Measurements from ENCODE around the gene AP5S1.

AP5S1 gene

DNA sequence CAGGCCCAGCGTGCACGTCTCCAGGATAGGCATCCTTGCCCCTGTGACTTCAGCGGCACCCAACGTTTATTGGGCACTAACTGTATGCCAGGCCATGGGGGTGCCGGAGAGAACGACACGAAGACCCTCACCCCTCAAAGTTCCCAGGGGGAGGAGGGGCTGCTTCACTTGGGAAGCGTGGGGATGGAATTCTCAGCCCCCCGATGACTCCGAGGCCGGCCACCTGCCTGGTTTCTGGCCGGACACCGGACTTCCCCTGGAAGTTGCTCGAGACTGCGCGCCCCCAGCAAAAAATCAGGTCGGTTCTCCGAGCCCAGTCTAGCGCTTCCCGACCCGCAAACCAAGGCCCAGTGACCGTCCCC lies 26.0 kb downstream of the AP5S1 start:
- no peak for DNase-seq (ENCODE audit: low spot score)

DNA sequence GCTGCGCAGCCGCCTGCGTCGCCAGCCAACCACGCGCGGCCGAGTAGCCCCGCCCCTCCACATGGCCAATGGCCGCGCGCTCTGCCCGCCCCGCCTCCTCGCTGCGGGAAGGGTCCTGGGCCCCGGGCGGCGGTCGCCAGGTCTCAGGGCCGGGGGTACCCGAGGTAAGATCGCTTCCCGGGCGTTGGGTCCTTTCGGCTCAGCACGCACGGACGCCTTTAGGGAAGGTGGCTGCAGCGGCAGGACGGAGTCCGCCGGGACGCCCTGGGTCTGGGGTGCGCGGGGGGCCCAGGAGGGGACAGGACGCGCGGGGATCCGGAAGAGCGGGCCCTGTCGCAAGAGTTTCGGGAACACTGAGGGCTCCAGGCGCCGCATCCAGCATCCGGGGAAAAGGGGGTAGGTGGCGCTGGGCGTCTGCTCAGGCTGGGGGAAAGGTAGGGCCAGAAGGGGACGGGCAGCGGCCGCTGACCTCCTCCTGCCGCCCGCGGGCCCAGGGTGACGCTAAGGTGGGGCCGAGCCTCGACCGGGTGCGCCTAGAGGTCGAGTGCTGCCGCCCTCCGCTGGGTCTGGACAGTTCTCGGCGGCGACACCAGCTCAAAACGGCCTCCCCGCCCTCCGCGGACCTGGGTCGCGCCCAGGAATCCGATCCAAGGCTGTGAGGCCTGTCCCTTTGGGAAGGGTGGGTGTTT lies 26.5 kb downstream of the AP5S1 start, which contains the start of gene MAVS:
Gene MAVS, plus strand, starts transcription at position 95 of the 689 bp plus-strand sequence. CDS start 7,791 bp downstream, outside the sequence.
- DNase-seq (ENCODE audit: low spot score) = peak; percentile 93

DNA sequence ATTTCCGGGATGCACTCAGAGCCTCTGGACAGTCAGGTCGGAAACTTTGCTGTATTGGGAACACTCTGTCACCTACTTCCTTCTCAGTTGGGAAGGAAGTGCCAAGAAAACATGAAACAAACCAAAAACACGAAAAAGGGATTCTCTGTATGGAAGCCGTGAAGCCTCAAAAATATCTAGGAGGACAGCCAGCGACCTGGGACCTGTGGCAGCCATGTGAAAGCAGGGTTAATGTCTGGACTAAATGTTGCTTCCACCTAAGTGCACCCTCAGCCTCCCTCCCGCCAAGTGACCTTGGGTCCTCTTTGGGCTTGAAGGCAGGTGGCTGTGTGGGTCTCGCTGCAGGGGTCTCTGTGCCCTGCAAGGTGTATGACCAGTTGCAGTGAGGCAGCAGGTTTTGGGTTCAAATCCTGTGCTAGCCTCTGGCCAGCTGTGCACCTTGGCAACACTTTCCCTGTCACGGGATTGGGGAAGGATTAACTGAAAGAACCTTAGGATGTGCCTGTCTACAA lies 27.1 kb downstream of the AP5S1 start:
- DNase-seq (ENCODE audit: low spot score) = no peak

DNA sequence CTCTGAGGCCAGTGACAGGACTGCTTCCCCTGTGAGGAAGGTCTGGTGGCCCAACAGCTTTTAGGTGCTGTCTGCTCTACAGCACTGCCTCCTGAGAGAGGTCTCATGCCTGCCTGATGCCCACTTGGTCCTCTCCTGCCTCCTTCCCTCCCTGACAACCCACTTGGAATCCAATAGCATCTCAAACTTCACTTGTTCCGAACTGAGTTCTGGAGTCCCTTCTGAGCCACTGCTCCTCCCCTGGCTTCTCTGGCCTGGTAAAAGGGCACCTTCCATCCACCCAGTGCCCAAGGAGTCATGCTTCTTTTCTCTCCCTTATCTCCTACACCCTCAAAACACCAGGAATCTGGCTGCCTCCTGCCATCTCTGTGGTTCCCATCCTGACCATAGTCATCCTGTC lies 28.2 kb downstream of the AP5S1 start:
- no peak for DNase-seq (ENCODE audit: low spot score)

DNA sequence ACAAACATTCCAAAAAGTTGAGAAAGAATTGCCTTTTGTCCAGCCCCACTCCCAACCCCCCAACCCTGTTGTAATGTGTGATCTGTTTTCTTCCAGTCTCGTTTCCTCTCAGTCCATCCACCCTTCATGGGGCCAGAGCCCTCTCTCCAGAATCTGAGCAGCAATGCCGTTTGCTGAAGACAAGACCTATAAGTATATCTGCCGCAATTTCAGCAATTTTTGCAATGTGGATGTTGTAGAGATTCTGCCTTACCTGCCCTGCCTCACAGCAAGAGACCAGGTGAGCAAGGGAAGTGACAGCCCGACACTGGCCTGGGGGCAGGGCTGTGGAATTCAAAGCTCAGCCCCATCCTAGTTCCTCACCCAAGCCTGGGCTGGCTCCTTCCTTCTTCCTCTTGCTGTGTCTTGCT lies 34.1 kb downstream of the AP5S1 start:
- no peak for DNase-seq (ENCODE audit: low spot score)

DNA sequence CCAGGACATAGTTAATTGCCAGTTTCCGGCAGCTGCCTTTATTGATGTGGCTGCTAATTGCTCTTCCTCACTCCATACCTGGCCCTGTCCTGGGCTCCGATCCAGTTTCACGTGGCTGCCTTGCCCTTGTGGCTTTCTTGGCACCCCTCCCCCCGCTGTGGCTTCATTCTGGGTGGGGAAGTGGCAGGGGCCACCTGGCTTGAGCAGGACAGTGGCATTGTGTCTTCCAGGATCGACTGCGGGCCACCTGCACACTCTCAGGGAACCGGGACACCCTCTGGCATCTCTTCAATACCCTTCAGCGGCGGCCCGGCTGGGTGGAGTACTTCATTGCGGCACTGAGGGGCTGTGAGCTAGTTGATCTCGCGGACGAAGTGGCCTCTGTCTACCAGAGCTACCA lies 37.1 kb downstream of the AP5S1 start:
- DNase-seq (ENCODE audit: low spot score) = no peak

DNA sequence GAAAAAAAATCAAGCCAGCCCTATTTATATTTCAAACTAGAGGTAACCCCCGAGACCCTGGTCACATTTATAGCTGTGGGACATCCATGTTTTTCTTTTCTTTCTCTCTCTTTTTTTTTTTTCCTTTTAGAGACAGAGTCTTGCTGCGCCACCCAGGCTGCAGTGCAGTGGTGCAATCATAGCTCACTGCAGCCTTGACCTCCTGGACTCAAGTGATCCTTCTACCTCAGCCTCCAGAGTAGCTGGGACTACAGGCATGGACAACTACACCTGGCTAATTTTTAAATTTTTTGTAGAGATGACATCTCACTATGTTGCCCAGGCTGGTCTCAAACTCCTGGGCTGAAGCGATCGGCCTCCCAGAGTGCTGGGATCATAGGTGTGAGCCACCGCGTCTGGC lies 38.3 kb downstream of the AP5S1 start:
- DNase-seq (ENCODE audit: low spot score) = no peak

DNA sequence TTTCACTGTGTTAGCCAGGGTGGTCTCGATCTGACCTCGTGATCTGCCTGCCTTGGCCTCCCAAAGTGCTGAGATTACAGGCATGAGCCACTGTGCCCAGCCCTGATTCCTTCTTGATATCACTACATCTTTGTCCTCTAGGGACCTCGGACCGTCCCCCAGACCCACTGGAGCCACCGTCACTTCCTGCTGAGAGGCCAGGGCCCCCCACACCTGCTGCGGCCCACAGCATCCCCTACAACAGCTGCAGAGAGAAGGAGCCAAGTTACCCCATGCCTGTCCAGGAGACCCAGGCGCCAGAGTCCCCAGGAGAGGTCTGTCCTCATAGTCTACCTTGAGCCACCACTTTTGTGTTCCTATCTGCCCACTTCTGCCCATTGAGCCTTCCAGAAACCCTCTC lies 40.8 kb downstream of the AP5S1 start:
- DNase-seq (ENCODE audit: low spot score) = no peak

DNA sequence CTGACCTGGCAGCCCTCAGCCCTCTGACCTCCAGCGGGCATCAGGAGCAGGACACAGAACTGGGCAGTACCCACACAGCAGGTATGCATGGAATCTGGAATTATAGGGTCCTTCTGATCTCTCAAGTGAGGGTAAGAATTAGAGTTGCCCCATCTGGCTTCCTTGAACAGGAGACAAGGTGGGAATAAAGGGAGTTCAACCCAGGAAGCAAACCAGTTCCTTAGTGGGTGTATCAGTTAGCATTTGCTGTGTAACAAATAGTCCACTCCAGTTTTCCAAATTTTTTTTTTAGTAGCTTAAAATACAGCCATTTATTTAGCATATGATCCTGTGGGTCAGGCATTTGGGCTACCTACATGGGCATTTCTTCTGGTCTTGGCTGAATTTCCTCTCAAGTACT lies 42.0 kb downstream of the AP5S1 start:
- no peak for DNase-seq (ENCODE audit: low spot score)

DNA sequence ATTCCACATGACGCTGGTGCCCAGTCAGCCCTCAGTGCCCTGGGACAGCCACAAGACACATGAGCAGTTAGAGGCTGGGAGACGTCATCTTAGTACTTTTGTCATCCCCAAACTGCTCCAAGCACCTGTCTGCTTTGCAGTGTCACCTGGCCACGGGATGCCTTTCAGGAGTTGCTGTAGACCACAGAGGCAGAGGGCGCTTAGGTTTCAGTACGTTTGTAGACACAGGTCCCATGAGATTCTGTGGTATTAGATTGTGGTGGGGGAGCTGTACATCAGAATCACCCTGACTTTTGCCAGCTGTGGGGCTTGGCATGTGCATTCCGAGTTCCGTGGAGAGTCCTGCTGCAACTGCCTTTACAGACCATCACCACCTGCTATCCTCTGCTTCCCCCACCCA lies 43.0 kb downstream of the AP5S1 start:
- no peak for DNase-seq (ENCODE audit: low spot score)

DNA sequence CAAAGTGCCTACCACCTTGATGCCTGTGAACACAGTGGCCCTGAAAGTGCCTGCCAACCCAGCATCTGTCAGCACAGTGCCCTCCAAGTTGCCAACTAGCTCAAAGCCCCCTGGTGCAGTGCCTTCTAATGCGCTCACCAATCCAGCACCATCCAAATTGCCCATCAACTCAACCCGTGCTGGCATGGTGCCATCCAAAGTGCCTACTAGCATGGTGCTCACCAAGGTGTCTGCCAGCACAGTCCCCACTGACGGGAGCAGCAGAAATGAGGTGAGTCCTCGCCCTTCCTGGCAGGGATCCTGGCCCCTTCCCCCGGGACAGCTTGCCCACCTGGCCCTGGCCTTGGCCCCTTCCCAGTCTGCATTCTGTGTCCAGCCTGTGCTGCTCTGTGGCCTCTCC lies 44.2 kb downstream of the AP5S1 start:
- no peak for DNase-seq (ENCODE audit: low spot score)

DNA sequence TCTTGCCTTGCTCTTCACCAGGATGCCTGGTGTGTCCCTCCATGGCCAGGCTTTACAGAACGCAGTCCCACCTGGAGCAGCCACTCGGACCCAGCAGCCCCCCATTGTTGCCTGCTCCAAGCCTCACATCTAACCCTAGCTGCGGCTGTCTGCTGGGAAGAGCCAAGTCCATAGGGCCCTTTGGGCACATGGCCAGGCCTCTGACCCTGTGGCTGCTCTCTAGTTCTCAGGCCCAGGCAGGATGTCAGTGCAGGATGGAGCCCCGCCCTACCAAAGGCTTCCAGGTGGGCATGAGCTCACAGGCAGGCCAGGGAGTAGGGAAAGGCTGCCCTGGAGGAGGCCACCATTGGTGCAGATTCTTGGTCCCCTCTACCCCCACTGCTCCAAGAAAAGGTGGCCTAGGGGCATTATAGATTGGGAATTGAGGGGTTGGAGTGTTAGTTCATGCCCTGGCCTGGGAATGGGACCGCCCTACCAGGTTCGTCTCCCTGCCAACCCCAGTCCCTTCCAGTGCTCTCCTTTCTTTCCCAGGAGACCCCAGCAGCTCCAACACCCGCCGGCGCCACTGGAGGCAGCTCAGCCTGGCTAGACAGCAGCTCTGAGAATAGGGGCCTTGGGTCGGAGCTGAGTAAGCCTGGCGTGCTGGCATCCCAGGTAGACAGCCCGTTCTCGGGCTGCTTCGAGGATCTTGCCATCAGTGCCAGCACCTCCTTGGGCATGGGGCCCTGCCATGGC lies 45.0 kb downstream of the AP5S1 start:
- no peak for DNase-seq (ENCODE audit: low spot score)

DNA sequence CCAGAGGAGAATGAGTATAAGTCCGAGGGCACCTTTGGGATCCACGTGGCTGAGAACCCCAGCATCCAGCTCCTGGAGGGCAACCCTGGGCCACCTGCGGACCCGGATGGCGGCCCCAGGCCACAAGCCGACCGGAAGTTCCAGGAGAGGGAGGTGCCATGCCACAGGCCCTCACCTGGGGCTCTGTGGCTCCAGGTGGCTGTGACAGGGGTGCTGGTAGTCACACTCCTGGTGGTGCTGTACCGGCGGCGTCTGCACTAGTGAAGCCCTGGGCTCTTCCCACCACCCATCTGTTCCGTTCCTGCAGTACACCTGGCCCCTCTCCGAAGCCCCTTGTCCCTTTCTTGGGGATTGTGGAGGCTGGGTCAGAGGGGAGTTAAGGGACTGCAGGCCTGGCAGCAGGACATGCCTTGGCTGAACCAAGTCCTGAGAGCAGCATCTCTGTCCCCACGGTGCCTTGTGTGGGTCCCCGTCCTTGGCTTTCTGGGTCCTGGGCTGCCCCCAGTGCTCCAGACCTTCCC lies 45.6 kb downstream of the AP5S1 start:
- no peak for DNase-seq (ENCODE audit: low spot score)

DNA sequence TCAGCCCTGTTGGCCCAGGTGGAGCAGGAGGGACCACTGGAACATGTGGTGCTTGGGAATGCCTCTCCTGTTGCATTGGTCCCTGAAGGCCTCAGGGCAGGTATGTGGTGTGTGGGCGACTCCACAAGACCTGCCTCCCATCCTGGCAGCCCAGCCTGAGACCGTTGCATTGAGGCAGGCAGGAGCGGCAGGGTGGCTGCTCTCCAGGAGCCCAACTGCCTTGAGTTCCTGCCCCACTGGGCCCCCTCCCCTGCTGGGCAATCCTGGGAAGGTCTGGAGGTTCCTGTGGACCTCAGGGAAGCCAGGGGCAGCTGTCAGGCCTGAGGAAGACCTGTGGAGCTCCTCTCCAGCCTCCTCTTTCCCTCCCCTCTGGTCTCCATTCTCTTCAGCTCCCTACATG lies 46.1 kb downstream of the AP5S1 start:
- DNase-seq (ENCODE audit: low spot score) = no peak

DNA sequence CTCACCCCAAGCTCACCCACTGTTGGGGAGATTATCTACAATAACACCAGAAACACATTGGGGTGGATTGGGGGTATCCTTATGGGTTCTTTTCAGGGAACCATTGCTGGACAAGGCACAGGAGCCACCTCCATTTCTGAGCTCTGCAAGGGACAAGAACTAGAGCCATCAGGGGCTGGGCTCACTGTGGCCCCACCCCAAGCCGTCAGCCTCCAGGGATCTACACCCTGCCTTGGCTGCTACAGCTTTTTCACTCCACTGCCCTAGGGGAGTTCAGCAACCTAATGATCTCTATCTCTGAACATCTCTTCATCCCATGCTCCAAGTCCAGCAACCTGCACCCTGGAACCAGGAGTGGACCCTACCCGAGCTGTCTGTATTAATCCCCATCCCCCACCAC lies 47.5 kb downstream of the AP5S1 start:
- DNase-seq (ENCODE audit: low spot score) = no peak

DNA sequence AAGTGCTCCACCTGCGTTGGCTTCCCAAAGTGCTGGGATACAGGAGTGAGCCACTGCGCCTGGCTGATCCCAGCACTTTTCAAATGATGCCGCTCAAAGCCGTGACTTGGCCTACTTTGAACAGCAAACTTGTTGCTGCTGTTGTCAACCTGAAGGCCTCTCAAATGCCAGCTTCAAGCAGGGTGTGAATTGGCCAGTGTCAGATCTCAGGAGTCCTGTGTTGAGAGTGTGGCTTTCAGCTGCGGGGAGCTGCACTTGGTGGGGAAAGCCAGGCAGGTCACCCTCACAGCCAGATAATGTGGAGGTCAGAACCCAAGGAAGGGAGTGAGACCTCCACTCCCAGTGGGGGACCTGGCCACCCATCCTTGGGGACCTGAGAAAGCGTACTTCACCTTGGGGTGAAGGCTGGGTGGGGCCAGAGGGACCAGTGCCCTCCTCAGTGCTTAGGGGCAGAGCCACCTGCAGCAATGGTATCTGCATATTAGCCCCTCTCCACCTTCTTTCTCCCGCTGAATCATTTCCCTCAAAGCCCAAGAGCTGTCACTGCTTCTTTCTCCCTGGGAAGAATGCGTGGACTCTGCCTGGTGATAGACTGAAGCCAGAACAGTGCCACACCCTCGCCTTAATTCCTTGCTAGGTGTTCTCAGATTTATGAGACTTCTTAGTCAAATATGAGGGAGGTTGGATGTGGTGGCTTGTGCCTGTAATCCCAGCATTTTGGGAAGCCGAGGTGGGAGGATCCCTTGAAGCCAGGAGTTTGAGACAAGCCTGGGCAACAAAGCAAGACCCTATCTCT lies 49.7 kb downstream of the AP5S1 start:
- DNase-seq (ENCODE audit: low spot score) = no peak

DNA sequence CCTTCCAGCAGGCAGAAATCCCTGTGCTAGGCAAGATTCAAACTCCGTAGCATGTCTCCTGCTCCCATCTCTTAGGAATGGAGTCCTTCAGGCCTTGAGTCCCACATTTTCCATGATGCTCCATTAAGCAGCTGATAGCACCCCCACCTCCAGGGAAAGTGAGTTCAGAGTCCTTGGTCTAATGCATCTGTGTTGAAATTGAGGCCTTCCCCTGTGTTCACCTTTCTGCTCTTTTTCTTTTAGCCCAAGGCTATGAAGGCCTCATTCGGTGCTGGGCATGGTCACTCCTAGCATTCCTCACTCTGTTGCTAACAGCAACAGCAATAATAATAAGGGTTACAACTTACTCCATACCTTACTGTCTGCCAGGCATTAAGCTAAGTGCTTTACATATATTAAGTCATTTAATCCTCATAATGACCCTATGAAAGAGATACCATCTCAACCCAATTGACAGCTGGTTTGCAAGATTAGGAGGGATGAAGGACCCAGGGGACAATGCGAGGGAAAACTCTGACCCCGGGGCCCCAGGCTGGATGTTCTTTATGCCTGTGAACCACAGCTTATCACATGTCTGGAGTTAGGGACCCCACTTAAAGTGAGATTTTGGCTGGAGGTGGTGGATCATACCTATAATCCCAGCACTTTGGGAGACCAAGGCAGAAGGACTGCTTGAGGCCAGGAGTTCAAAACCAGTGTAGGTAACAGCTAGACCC lies 51.4 kb downstream of the AP5S1 start:
- no peak for DNase-seq (ENCODE audit: low spot score)

DNA sequence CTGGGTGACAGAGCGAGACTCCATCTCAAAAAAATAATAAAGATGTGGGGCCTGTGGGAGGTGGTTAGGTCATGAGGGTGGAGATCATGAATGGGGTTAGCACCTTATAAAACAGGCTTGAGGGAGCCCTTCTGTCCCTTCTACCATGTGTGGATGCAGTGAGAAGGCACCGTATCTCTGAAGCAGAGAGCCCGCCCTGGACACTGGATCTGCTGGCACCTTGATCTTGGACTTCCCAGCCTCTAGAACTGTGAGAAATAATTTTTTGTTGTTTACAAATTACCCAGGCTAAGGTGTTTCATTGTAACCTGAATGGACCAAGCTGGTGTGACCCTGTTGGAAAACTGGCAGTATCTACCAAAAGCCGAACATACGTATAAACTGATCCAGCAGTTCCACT lies 53.2 kb downstream of the AP5S1 start:
- no peak for DNase-seq (ENCODE audit: low spot score)

DNA sequence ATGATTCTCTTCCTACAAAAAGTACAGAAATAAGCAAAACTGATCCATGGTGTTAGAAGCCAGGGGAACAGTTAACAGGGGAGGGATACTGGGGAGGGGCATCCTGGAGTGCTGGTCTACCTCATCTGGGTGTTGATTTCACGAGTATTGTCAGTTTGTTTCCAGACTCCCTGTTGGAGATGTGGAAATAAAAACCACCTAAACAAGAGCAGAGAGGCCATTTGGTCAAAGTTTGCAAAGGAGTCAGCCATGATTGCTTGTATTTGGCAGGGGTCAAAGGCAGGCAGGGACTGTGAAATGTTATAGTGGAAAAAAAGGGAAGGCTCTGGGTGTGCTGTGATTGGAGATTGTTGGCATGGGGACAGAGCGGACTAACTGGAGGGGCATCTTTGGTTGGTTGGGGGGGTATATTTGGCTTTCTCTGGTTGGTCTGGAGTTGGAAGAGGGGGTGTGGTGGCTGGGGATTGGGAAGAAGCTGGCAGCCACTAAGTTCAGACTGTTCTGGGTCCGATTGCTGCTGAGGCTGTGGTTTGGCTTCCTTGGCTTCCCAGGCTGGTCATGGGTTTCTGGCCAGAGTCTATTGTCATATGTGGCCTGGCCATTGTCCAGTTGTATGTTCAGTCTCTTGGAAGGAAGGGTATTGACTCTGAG lies 54.0 kb downstream of the AP5S1 start:
- DNase-seq (ENCODE audit: low spot score) = no peak

DNA sequence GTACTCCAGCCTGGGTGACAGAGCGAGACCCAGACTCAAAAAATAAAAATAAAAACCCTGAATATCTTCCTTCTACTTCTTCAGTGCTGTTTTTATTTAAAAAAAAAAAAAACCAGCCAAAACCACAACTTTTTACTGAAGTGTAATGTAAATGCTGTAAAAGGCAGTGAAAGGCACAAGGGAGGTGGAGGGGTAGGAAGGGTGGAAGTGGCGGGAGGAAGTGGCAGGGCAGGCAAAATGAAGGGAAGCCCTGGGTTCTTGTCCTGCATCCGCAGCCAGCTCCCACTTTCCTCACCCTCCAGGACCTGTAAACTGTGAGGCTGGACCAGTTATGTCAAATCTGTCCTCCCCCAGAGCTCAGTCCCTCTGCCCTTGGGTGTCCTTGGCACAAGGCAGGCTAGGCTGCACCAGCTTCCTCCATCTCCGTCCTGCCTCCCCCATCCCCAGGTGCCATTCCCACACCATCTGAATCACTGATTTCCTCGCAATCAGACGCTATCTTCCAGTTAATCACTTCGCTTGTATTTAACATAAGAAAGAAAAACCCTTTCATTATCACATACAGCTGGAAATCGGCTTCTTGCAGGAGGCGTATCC lies 55.1 kb downstream of the AP5S1 start:
- DNase-seq (ENCODE audit: low spot score) = no peak

DNA sequence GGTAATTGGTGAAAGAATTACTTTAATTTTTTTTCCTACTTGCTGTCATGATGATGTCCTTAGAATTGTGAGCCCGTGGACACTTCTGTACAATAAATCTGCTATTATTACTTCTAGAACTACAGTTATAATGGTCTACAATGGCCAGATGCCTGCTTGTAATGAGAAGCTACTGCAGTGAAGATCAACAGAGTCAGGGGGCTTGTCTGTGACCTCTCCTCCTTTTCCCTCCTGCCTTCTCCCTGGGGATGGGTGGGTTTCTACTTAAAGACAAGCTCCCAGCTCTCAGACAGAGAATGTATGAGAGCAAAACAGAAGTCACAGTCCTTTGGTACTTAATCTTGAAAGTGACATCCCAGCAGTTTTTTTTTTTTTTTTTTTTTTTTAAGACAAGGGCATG lies 55.7 kb downstream of the AP5S1 start:
- DNase-seq (ENCODE audit: low spot score) = no peak
